ENCODE data around the gene CD83.
"Not testable (repeated sequence)": the region's sequence is repeated elsewhere in the genome, so short reads cannot be mapped to it uniquely, and the experiment has no call there.

CD83 gene, protein sequence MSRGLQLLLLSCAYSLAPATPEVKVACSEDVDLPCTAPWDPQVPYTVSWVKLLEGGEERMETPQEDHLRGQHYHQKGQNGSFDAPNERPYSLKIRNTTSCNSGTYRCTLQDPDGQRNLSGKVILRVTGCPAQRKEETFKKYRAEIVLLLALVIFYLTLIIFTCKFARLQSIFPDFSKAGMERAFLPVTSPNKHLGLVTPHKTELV

DNA sequence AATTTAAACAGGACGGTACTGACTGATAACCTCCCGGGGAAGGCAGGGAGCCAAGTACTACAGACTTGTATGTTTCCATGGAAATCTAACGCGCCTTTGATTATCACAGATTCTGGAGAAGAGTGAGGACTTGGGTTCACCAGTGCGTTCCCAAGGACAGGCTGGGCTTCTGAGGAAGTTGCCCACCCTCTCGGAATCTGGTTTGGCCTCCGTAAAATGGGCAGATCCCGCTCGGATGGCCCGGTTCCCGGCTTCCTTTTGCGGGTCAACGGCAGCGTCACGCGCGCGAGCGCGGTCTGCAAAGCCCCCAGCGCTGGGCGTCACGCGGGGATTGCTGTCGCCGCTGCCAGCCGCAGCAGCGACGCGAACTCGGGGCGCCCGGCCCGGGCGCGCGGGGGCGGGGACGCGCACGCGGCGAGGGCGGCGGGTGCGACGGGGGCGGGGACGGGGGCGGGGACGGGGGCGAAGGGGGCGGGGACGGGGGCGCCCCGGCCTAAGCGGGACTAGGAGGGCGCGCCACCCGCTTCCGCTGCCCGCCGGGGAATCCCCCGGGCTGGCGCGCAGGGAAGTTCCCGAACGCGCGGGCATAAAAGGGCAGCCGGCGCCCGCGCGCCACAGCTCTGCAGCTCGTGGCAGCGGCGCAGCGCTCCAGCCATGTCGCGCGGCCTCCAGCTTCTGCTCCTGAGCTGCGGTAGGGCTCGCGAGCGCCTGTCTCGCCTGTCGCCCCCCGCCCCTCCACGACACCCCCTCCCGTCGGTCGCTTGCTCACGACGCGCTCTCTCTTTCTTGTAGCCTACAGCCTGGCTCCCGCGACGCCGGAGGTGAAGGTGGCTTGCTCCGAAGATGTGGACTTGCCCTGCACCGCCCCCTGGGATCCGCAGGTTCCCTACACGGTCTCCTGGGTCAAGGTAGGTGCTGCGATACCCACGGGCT, at the start of gene CD83:
Gene CD83, plus strand, starts transcription at position 615 of the 933 bp plus-strand sequence. Its CDS starts 40 bp downstream, at position 655.
- DNase-seq = peak; percentile 45

DNA sequence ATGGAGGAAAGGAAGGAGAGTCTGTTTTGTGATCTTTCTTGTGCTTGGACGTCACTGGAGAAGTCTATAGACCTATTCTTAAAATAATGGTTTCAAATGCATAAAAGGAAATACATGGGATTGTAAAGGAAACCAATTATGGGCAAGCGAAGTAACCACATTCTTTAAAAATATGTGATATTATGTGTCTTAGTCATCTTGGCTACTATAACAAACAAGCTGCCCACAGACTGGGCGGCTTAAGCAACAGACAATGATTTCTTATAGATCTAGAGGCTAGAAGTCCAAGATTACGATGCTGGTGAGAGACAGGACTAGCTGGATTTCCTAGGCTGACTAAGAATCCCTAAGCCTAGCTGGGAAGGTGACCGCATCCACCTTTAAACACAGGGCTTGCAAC, 49.4 kb upstream of the CD83 start:
- no peak for DNase-seq

DNA sequence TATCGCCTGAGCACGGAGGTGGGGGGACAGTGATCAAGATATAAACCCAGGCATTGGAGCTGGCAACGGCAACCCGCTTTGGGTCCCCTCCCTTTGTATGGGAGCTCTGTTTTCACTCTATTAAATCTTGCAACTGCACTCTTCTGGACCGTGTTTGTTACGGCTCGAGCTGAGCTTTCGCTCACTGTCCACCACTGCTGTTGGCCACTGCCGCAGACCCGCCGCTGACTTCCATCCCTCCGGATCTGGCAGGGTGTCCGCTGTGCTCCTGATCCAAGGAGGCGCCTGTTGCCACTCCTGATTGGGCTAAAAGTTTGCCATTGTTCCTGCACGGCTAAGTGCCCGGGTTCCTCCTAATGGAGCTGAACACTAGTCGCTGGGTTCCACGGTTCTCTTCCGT, 48.9 kb upstream of the CD83 start:
- DNase-seq = no peak

DNA sequence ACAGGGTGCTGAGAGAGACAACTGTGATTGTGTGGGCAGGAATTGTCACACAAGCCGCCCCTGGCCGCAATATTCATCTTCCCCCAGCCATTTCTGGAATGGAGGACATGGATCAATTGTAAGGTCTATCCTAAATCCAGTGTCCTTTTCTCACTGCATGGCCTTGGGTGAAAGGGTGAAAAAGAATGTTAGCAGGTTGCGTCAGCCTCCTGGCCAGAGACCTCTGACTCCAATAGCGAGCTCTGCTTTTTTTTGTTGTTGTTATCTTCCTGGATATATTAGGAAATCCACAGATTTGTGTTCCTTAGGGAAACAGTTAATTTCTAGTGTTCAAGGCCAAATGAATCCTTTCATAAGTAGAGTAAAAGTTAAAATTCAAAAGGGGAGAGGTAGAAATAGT, 47.1 kb upstream of the CD83 start:
- no peak for DNase-seq

DNA sequence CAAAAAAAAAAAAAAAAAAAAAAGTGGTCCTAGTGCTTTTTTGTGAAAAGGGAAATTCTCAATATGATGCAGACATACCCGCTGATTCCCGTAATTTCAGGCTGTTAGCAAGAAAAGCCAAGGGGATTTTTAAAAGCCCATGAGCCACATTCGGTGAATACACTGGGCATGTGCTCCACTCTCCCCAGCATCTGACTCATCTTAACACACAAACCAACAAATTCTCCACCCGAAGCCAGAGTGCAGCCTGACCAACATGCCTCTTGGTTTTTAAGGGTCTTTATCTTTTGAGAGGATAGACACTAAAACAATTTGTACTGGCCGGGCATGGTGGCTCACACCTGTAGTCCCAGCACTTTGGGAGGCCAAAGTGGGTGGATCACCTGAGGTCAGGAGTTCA, 45.5 kb upstream of the CD83 start:
- DNase-seq = no peak

DNA sequence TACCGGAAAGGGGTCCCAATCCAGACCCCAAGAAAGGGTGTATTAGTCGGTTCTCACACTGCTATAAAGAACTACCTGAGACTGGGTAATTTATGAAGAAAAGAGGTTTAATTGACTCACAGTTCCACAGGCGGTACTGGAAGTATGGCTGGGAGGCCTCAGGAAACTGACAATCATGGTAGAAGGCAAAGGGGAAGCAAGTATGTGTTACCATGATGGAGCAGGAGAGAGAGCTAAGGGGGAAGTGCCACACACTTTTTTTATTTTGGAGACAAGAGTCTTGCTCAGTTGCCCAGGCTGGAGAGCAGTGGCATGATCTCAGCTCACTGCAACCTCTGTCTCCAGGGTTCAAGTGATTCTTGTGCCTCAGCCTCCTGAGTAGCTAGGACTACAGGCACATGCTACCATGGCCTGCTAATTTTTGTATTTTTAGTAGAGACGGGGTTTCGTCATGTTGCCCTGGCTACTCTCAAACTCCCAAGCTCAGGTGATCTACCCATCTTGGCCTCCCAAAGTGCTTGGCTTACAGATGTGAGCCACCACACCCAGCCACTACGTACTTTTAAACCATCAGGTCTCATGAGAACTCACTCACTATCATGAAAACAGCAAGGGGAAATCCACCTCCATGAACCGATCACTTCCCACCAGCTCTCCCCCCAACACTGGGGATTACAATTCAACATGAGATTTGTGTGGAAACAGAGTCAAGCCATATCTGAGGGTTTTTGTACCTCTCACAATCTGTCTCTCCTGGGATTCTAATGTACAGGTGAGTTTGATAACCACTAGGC, 43.8 kb upstream of the CD83 start:
- DNase-seq = not testable (repeated sequence)

DNA sequence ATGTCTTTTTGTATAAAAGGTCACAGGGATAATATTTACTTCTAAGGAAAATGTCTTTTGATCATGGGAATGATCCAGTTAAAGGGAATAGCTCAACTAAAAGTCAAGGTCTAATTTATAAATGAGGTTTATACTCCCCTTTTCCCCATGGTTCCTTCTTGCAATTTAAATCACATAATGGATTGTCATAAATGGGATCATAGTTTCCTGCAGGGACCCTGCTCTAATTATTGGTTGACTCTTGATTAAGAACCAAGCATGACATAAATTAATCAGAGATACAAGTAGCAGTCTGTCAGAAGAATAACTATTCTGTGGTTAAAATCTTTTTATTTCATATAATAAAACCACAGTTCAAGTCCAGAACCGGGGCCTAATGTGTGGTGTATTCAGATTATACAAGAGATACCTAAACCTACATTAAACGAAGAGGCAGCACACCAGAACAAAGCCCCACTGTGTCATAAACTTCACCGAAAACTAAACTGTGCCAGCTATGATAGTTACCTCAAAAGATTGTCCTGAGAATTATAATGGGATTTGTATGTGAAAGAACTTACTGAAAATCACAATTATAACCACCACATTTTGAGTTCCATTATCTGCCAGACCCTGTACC, 43.0 kb upstream of the CD83 start:
- no peak for DNase-seq

DNA sequence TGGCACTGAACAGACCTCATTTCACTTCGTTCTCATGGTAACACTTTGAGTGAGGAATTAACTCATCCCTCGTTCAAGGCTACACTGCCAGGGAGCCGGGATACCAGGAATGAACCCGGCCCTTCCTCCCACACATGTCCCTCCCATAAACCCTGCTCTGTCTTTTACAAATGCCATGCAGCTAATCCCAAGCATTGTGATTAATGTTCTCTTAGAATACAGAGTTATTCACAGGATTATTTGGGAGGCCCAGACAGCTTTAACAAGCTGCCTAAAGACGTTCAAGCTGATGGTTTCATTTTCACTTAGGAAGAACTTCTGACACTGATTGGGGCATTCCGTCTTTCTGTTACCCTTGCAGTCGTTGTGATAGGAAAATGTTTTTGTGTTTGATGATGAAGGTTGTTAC, 42.5 kb upstream of the CD83 start:
- no peak for DNase-seq

DNA sequence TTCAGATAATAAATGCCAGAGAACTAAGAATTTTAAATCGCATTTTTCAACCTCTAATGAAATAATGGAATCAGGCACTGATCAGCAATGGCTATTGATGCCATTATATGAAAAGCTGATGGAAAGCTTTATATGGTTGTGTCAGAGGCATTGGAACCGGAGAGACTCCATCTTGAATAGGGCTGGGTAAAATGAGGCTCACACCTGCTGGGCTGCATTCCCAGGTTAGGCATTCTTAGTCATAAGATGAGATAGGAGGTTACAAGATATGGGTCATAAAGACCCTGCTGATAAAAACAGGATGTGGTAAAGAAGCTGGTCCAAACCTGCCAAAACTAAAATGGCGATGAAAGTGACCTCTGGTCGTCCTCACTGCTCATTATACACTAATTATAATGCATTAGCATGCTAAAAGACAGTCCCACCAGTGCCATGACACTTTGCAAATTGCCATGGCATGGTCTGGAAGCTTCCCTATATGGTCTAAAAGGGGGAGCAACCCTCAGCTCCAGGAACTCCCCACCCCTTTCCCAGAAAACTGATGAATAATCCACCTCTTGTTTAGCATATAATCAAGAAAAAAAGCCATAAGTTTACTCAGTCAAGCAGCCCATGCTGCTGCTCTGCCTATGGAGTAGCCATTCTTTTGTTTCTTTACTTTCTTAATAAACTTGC, 40.2 kb upstream of the CD83 start:
- DNase-seq = no peak

DNA sequence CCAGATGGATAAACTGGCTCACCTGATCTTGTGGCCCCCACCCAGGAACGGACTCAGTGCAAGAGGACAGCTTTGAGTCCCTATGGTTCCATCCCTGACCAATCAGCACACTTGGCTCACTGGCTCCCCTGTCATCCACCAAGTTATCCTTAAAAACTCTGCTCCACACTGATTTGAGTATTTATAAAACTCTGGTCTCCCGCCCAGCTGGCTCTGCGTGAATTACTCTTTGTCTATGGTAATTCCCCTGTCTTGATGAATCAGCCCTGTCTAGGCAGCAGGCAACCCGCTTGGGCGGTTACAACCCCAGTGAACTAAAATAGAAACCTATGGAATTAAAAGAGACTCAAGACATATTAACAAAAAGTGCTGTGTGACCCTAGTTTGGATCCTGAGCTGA, 38.1 kb upstream of the CD83 start:
- no peak for DNase-seq

DNA sequence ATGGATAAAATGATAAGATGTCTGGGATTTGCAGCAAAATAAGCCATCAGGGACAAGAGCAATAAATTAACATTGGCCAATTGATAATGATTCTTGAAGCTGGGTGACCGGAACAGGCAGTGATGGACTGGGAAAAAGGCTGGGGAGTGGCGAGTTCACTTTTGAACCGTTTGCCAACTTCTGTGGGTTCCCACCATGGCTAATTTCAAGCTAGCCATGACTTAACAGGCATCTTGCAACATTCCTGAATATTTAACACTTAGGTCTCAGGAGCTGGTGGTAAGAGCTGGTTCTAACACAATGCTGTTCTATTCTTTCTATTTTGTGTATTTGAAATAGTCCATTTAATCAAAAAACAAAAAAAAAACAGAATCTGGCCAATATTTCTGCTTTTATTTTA, 37.6 kb upstream of the CD83 start:
- no peak for DNase-seq

DNA sequence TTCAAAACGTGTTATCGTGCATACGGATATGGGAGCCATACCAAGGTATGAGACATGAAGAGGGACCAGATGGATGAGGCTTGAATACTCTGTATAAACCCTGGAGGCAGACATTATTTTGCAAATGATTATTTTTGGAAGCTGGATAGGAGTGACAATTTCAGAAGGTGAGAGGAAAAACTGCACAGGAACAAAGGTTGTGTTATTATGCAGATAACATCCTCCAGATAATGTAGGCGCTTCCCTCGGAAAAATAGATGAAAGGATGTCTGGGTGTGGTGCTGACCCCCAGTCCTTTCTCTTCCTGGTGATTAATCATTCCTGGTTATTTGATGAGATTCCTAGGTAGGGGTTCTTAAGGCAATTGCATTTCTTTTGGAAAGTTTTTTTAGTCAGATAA, 36.4 kb upstream of the CD83 start:
- no peak for DNase-seq

DNA sequence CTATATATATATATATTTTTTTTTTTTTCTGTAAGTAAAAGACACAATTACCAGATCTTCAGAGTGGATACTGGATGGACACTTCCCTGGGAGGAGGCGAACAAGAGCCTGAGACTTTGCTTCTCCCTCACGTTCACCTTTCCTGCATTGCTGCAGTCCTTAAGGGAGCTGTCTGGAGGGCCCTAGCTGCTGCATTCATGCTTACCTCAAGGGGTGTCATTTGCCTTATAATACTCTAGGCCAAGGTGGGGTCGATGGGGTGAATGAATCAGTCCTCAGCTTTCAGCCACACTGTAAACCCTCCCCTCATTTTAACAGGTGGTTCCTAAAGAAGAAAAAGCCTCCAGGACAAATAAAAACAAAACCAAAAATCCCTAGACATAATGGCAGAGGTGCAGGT, 34.8 kb upstream of the CD83 start:
- no peak for DNase-seq

DNA sequence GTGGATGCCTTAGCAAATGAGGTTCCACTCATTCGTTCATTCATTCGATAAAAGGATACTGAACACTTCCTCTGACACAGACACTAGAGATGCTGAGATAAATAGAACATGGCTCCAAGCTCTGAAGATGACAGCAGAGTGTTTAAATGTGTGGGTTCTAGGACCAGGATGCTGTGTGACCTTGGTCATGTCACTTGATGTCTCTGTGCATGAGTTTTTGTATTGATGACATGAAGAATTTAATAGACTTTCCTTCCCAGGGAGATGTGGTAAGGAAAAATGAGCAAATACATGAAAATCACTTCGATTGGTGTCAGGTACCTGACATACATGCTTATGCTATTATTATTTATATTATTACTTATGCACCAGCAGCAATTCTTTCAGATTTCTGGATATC, 34.3 kb upstream of the CD83 start:
- no peak for DNase-seq

DNA sequence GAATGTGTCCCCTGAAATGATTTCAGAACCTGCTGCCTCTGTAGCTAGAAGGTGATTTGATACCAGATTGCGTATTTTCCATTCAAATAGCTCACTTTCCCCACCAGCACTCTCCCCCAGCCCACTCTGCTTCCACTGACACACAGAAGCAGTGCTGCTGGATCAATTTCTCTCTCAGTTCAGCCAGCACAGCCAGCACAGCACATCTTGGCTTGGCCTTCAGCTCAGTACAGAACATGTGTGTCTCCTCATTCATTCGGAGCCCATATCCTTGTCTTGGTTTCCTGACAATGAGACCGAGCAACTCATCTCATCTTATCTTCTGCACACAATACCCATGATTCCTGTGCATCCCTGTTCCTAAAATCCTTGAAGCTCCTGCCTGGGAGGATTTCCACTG, 33.8 kb upstream of the CD83 start:
- DNase-seq = no peak

DNA sequence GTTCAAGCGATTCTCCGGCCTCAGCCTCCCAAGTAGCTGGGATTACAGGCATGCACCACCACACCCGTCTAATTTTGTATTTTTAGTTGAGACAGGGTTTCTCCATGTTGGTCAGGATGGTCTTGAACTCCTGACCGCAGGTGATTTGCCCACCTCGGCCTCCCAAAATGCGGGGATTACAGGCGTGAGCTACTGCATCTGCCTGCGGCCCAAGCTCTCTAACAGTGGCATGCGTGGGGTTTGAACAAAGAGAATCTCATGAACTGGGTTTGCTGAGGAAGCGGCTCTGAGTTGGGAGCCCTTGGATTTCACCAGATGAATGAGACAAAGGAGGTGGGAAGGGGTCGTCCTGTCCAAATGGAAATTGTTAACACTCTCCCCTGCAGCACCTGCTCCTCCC, 33.2 kb upstream of the CD83 start:
- DNase-seq = no peak

DNA sequence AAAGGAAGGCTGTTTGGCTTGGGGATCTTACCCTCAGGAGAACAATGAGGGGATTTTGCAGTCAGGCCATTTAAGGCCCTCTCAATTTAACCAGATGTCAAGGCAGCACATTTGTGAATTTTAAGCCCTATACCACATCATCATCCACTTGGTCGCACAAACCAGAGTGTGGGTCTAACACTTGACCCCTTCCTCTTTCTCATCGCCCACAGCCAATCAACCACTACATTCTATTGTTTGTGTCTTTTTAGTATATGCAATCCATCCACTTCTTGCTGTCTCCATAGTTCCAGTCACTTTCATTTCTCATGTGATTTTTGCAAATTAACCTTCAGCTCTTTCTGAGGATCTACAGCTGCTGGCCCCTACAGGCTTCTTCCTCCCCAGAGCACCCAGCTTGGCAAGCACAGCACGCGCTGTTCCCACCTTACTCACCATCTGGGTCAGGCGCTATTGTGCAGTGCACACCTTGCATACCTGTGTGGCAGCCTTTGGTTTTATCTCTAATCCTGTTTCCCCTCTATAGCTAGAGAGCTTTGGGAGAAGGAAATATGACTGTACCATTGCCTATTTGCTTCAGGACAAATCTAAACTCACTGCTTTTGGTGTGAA, 32.3 kb upstream of the CD83 start:
- no peak for DNase-seq

DNA sequence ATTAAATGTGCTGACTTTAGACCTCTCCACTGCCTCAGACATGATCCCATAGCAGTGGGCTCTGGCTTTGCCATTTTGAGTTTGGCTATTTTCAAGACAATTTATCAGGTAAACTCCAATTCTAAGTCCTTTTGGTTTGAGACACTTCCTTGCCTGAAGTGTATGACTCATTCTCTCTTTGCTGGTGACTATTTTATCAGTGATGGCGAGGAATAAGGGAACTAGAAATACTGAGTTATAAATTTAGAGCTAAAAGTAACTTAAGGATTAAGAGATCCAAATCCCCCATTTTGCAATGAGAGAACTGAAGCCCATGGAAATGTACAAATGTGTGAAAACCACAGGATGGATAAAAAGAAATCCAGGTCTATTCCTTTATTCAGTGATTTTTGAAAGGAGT, 30.9 kb upstream of the CD83 start:
- DNase-seq = no peak

DNA sequence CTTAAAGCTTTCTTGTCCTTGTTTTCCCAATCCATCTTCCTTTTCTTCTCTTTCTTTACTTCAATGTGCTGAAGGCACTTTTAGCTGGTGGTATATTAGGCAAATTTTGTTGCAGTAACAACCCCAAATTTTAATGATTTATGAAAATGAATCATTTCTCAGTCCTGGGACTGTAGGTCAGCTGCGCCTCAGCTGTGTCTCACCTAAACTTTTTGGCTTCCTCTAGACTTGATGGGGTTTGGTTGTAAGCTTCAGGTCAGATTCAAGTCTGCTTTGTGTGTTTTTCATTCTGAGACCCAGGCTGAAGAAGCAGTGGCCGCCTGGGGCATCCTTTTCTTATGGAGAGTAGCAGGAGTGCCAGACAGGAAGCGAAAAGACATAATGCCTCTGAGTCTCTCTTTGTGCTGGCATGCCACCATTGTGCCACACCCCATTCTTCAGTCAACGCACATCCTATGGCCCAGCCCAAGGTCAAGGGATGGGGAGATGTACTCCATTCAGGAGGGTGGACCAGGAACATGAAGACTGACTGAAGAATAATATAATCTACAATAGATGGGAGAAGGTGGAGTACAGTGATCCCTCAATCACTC, 28.9 kb upstream of the CD83 start:
- DNase-seq = no peak

DNA sequence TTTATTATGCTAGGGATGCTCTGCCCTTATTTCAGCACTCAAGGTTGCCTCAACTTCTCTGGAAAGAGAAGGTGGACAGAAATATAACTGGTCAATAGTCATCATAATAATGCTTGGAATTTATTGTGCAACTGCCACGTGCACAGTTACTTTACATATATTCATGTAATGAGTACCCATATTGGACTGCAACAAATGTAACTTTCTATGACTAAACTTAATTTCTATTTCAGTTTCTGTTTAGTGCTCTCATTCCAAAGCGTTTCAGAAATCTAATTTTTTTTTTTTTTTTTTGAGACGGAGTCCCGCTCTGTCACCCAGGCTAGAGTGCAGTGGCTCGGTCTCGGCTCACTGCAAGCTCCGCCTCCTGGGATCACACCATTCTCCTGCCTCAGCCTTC, 28.3 kb upstream of the CD83 start:
- no peak for DNase-seq

DNA sequence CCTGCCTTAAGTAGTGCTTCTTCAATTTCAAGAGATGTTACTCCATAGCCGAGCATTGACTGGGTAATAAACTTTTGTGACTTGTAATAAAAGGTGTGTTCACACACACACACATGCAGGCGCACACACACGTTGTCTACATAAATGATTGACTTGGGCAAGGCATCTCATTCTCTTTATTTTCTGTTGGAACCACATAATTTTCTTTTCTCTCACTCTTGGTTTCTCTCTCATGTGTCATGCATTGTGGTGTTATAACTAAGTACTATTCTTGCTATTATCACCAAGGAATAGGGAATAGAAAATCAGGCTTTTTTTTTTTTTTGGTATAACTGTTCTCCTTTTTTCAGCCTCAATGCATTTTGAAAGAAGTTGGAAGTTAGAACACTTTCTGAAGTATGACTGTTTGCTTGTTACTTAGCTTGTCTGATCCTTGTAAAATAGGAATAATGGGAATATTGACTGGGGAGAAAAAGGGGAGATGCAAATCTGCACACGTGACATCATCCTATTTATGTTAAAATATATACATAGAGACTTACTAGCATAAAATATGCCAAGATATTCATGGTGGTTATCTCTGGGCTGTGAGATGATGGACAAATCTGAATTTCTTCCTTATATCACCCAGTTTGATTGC, 26.1 kb upstream of the CD83 start:
- DNase-seq = no peak
